Stomach (tissue), 4 donors: ENCODE results near the gene RCN1.

Experiments
- CTCF ChIP-seq, 7 experiments: fragments of 450-650 bp in 4 of 7; fragments of 200-600 bp in 3 of 7; sonication (generic) in 3 of 7; IDR thresholded peaks; one replicate each; pipeline ENCODE4 v1.5.1; 2016 to 2019; ENCODE audit warnings: antibody characterized with exemption in 7 of 7, control low read depth in 2 of 7, mild to moderate bottlenecking in 1 of 7
- EP300 ChIP-seq: sonication (generic); formaldehyde crosslinking; IDR thresholded peaks from one replicate; pipeline ENCODE4 v1.6.1; 2017; ENCODE audit warnings: antibody characterized with exemption
- POLR2A ChIP-seq, 4 donors: fragments of 450-650 bp; IDR thresholded peaks; one replicate each; pipeline ENCODE4 v1.6.1; 2016; ENCODE audit warnings: antibody characterized with exemption in 4 of 4, control low read depth in 2 of 4, mild to moderate bottlenecking in 1 of 4, moderate library complexity in 1 of 4
- POLR2AphosphoS5 ChIP-seq, 3 donors: sonication (generic); formaldehyde crosslinking; IDR thresholded peaks; one replicate each; pipeline ENCODE4 v1.6.1; 2016; ENCODE audit warnings: antibody characterized with exemption in 3 of 3

- no peak for TF ChIP-seq CTCF (IDR thresholded peaks at IDR 0.05)
- TF ChIP-seq POLR2A (IDR thresholded peaks at IDR 0.05), result no peak
- no peak for TF ChIP-seq POLR2AphosphoS5 (IDR thresholded peaks at IDR 0.05)
- no peak for TF ChIP-seq EP300
These were observed 18.3 kb downstream of the RCN1 start for GRCh38 chr11:32109138-32109537.
